B cell (primary cell): ENCODE results near the gene ZNF716.

Experiments used
- EZH2 ChIP-seq: IDR thresholded peaks from 2 replicates; pipeline ENCODE4 v1.6.1; 2012; ENCODE audit warnings: borderline replicate concordance, low read depth, mild to moderate bottlenecking, moderate library complexity, low read length; ENCODE audit not compliant: insufficient read depth, poor library complexity, severe bottlenecking
- TF ChIP-seq, protein P1 (sequence below): fragments of 200-600 bp; IDR thresholded peaks from one replicate; pipeline ENCODE4 v1.8.0; 2022; ENCODE audit warnings: antibody characterized with exemption, mild to moderate bottlenecking

GRCh38 chr7:57413529-57414398 lies 36.2 kb upstream of the ZNF716 start:
- TF ChIP-seq, protein P1, sequence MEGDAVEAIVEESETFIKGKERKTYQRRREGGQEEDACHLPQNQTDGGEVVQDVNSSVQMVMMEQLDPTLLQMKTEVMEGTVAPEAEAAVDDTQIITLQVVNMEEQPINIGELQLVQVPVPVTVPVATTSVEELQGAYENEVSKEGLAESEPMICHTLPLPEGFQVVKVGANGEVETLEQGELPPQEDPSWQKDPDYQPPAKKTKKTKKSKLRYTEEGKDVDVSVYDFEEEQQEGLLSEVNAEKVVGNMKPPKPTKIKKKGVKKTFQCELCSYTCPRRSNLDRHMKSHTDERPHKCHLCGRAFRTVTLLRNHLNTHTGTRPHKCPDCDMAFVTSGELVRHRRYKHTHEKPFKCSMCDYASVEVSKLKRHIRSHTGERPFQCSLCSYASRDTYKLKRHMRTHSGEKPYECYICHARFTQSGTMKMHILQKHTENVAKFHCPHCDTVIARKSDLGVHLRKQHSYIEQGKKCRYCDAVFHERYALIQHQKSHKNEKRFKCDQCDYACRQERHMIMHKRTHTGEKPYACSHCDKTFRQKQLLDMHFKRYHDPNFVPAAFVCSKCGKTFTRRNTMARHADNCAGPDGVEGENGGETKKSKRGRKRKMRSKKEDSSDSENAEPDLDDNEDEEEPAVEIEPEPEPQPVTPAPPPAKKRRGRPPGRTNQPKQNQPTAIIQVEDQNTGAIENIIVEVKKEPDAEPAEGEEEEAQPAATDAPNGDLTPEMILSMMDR = no peak
- no peak for TF ChIP-seq EZH2
